ENCODE results near the gene TCAP. TPM values are rescaled to one million over a fixed set of nuclear protein-coding genes. Genes with fewer than 3 reads are reported as not detected.

Gene TCAP
- polyA plus RNA-seq, 1 donor (not counting 4 experiments of a cell fraction or from before 2014, with no cell fraction given), result 0.20 TPM

GRCh38 chr17:39655105-39655504, 10.0 kb upstream of the TCAP start:
- no peaks in the 10 kb centered on the region for H3K4me1 ChIP-seq (ENCODE audit: control insufficient read depth, extremely low read depth, insufficient read depth, low read length)
- no peaks in the 10 kb centered on the region for H3K9me3 ChIP-seq (ENCODE audit: control insufficient read depth, low read depth, low read length)
- H3K9ac ChIP-seq (ENCODE audit: control insufficient read depth, extremely low read depth, insufficient read depth, low read length), result no peak overlapping the region
- H2AFZ ChIP-seq (ENCODE audit: control insufficient read depth, low read length), result no peak overlapping the region
- H3K4me3 ChIP-seq (ENCODE audit: control insufficient read depth in 2 of 3, extremely low read depth in 1 of 3, insufficient read depth in 2 of 3, low read depth in 1 of 3, low read length in 3 of 3), result no peak overlapping the region
- no peaks in the 10 kb centered on the region for H3K79me2 ChIP-seq (ENCODE audit: control insufficient read depth, insufficient read depth, low read length)
- DNase-seq (ENCODE audit: low read depth, low spot score) (no peak), FAIRE-seq (no peak)
- TF ChIP-seq CTCF (optimal IDR thresholded peaks at IDR 0.05 in 1 of 3, IDR thresholded peaks at IDR 0.05 in 1 of 3, conservative IDR thresholded peaks at IDR 0.05 in 1 of 3; ENCODE audit: extremely low read depth in 1 of 3, insufficient read depth in 2 of 3, low read length in 3 of 3) (no peak), EZH2 (IDR thresholded peaks at IDR 0.05; ENCODE audit: low read length) (no peak)
- no peaks in the 10 kb centered on the region for H3K9me1 ChIP-seq (ENCODE audit: control insufficient read depth, extremely low read depth, insufficient read depth, low read length)
- no peaks in the 10 kb centered on the region for H3K27me3 ChIP-seq (ENCODE audit: control insufficient read depth, extremely low read depth, insufficient read depth, low read length)
- peaks cover 6 to 16% of the 10 kb centered on the region in 2 experiments for H3K36me3 ChIP-seq (ENCODE audit: control insufficient read depth in 2 of 2, extremely low read depth in 1 of 2, insufficient read depth in 2 of 2, low read length in 2 of 2)
- dilution Hi-C loops (cut with MboI; ENCODE audit: extremely low pct_ligation_motif_present, low sequenced_read_pairs), result no loop called here
- no peak overlapping the region for H3K4me2 ChIP-seq (ENCODE audit: control insufficient read depth, extremely low read depth, insufficient read depth, low read depth, low read length)
- no peak overlapping the region for H3K27ac ChIP-seq (ENCODE audit: control insufficient read depth, insufficient read depth, low read length)
- peaks cover 3% of the 10 kb centered on the region for H4K20me1 ChIP-seq (ENCODE audit: control insufficient read depth, extremely low read depth, insufficient read depth, low read length)

- no peak for DNase-seq (ENCODE audit: low read depth, low spot score)
- H2AFZ ChIP-seq (ENCODE audit: control insufficient read depth, low read length), result no peak overlapping the region
- no peak overlapping the region for H3K4me3 ChIP-seq (ENCODE audit: control insufficient read depth in 2 of 3, extremely low read depth in 1 of 3, insufficient read depth in 2 of 3, low read depth in 1 of 3, low read length in 3 of 3)
- H3K79me2 ChIP-seq (ENCODE audit: control insufficient read depth, insufficient read depth, low read length), result no peaks in the 10 kb centered on the region
- no peak overlapping the region for H3K9ac ChIP-seq (ENCODE audit: control insufficient read depth, extremely low read depth, insufficient read depth, low read length)
- H3K9me3 ChIP-seq (ENCODE audit: control insufficient read depth, low read depth, low read length), result no peaks in the 10 kb centered on the region
- dilution Hi-C loops (cut with MboI; ENCODE audit: extremely low pct_ligation_motif_present, low sequenced_read_pairs), result no loop called here
- H3K27ac ChIP-seq (ENCODE audit: control insufficient read depth, insufficient read depth, low read length), result no peak overlapping the region
- H3K4me1 ChIP-seq (ENCODE audit: control insufficient read depth, extremely low read depth, insufficient read depth, low read length), result no peaks in the 10 kb centered on the region
- TF ChIP-seq EZH2 (IDR thresholded peaks at IDR 0.05; ENCODE audit: low read length) (no peak), CTCF (optimal IDR thresholded peaks at IDR 0.05 in 1 of 3, IDR thresholded peaks at IDR 0.05 in 1 of 3, conservative IDR thresholded peaks at IDR 0.05 in 1 of 3; ENCODE audit: extremely low read depth in 1 of 3, insufficient read depth in 2 of 3, low read length in 3 of 3) (no peak)
- no peak overlapping the region for H3K4me2 ChIP-seq (ENCODE audit: control insufficient read depth, extremely low read depth, insufficient read depth, low read depth, low read length)
- H4K20me1 ChIP-seq (ENCODE audit: control insufficient read depth, extremely low read depth, insufficient read depth, low read length), result peaks cover 3% of the 10 kb centered on the region
- no peaks in the 10 kb centered on the region for H3K27me3 ChIP-seq (ENCODE audit: control insufficient read depth, extremely low read depth, insufficient read depth, low read length)
- FAIRE-seq, result no peak
- H3K9me1 ChIP-seq (ENCODE audit: control insufficient read depth, extremely low read depth, insufficient read depth, low read length), result no peaks in the 10 kb centered on the region
- peaks cover 6 to 19% of the 10 kb centered on the region in 2 experiments for H3K36me3 ChIP-seq (ENCODE audit: control insufficient read depth in 2 of 2, extremely low read depth in 1 of 2, insufficient read depth in 2 of 2, low read length in 2 of 2)
Measured at GRCh38 chr17:39658346-39658745, 6.8 kb upstream of the TCAP start.

Measured in keratinocyte (primary cell).